K562 (cell line): ENCODE measurements around the gene USP12. TPM values are rescaled to one million over a fixed set of nuclear protein-coding genes. Genes with fewer than 3 reads are reported as not detected.

Experiments
- ADNP ChIP-seq: fragments of 200-800 bp; sonication (Bioruptor generic); IDR thresholded peaks from 2 replicates; pipeline ENCODE4 v1.6.1; 2016; ENCODE audit warnings: missing genetic modification characterization, missing compliant biosample characterization
- ARID3B ChIP-seq: fragments of 250-450 bp; sonication (Bioruptor Pico); IDR thresholded peaks from 2 replicates; pipeline ENCODE4 v1.4.0; 2020; ENCODE audit warnings: borderline replicate concordance
- BMI1 ChIP-seq: fragments of 150-350 bp; IDR thresholded peaks from 2 replicates; pipeline ENCODE4 v1.6.1; 2014; ENCODE audit warnings: low read length
- CAMTA2 ChIP-seq: fragments of 250-450 bp; sonication (Bioruptor Pico); conservative IDR thresholded peaks from 2 replicates; pipeline ENCODE4 v1.5.1; 2022
- CBFA2T2 ChIP-seq: fragments of 450-650 bp; conservative IDR thresholded peaks from 2 replicates; pipeline ENCODE4 v1.6.1; 2017; ENCODE audit warnings: mild to moderate bottlenecking
- FOXO4 ChIP-seq: fragments of 450-650 bp; formaldehyde crosslinking; IDR thresholded peaks from 2 replicates; pipeline ENCODE4 v1.4.0; 2020; ENCODE audit warnings: mild to moderate bottlenecking, moderate library complexity
- HNRNPL ChIP-seq: fragments of 200-400 bp; formaldehyde crosslinking; IDR thresholded peaks from 2 replicates; pipeline ENCODE4 v1.6.1; 2017; ENCODE audit warnings: low read depth, mild to moderate bottlenecking, low read length
- KHSRP ChIP-seq: fragments of 450-650 bp; IDR thresholded peaks from 2 replicates; pipeline ENCODE4 v1.6.1; 2017
- MTA2 ChIP-seq: fragments of 450-650 bp; IDR thresholded peaks from 2 replicates; pipeline ENCODE4 v1.6.1; 2016; ENCODE audit warnings: low read depth
- NR2C2 ChIP-seq, 2 experiments: fragments of 200-800 bp in 1 of 2; sonication (Bioruptor generic) in 1 of 2; sonication (generic) in 1 of 2; formaldehyde crosslinking in 1 of 2; IDR thresholded peaks; 2 replicates each; pipeline versions ENCODE4 v1.6.1 to v1.8.0; 2016 to 2022; ENCODE audit warnings: mild to moderate bottlenecking in 1 of 2, missing compliant biosample characterization in 1 of 2, missing genetic modification characterization in 1 of 2, missing genetic modification reagents in 1 of 2
- RB1 ChIP-seq: fragments of 450-650 bp; IDR thresholded peaks from 2 replicates; pipeline ENCODE4 v1.6.1; 2017; ENCODE audit warnings: low read depth, mild to moderate bottlenecking
- RBBP5 ChIP-seq: fragments of 200-600 bp; sonication (generic); IDR thresholded peaks from 2 replicates; pipeline ENCODE4 v1.6.1; 2012; ENCODE audit warnings: borderline replicate concordance, mild to moderate bottlenecking, low read length, control low read depth, inconsistent platforms; ENCODE audit not compliant: insufficient read depth, poor library complexity, severe bottlenecking
- SLC30A9 ChIP-seq: fragments of 250-450 bp; sonication (Bioruptor Pico); IDR thresholded peaks from 2 replicates; pipeline ENCODE4 v1.8.0; 2022; ENCODE audit warnings: mild to moderate bottlenecking, moderate library complexity
- SMAD1 ChIP-seq: fragments of 150-350 bp; IDR thresholded peaks from 2 replicates; pipeline ENCODE4 v1.6.1; 2014; ENCODE audit warnings: low read length, low read depth; ENCODE audit not compliant: partially characterized antibody
- TCF3 ChIP-seq: sonication (generic); formaldehyde crosslinking; IDR thresholded peaks from 2 replicates; pipeline ENCODE4 v1.4.0; 2020; ENCODE audit warnings: mild to moderate bottlenecking, missing genetic modification reagents
- THRA ChIP-seq: fragments of 450-650 bp; IDR thresholded peaks from 2 replicates; pipeline ENCODE4 v1.6.1; 2017; ENCODE audit warnings: mild to moderate bottlenecking, moderate library complexity
- TSHZ1 ChIP-seq: fragments of 250-450 bp; sonication (Bioruptor Pico); IDR thresholded peaks from 2 replicates; pipeline ENCODE4 v1.4.0; 2020; ENCODE audit warnings: mild to moderate bottlenecking, moderate library complexity
- WHSC1 ChIP-seq: IDR thresholded peaks from one replicate; pipeline ENCODE4 v1.6.1; 2012; ENCODE audit warnings: low read length, control low read depth, inconsistent platforms
- ZBTB12 ChIP-seq: fragments of 250-450 bp; sonication (Bioruptor Pico); IDR thresholded peaks from 2 replicates; pipeline ENCODE4 v1.4.0; 2020
- ZNF766 ChIP-seq: fragments of 200-800 bp; sonication (Bioruptor generic); conservative IDR thresholded peaks from 2 replicates; pipeline ENCODE4 v1.6.1; 2016; ENCODE audit warnings: missing genetic modification characterization, missing compliant biosample characterization
- polyA plus RNA-seq, 8 experiments: library from polyadenylated mRNA; depleted of rRNA in 4 of 8; stranded (reverse) in 5 of 8; unstranded in 3 of 8; fragments of >200 nt; fragmentation: Nextera tagmentation in 2 of 8; fragmentation: Illumina TruSeq in 1 of 8; extraction: Ambion mirVana in 2 of 8; extraction: Trizol in 1 of 8; gene quantifications; 2 replicates each; pipeline versions ENCODE4 v1.2.1 to v1.2.3, GENCODE V29; 2011 to 2014; ENCODE audit warnings: inconsistent platforms in 1 of 8, missing spikeins in 1 of 8
- total RNA-seq, 7 experiments: library from RNA; depleted of rRNA in 6 of 7; stranded (reverse); fragments of >200 nt in 6 of 7; fragmentation: Illumina TruSeq in 2 of 7; extraction: Trizol in 2 of 7; gene quantifications; 2 replicates each; pipeline versions ENCODE4 v1.2.1 to v1.2.3, GENCODE V29; 2011 to 2021; ENCODE audit warnings: low replicate concordance in 1 of 7

The USP12 gene
- total and polyA plus RNA-seq, 9 of the 15 experiments (the other 6 are each of a cell fraction or from before 2014, with no cell fraction given) = 1.8 to 20.5 (median 13.3) TPM

- TF ChIP-seq NR2C2 (CRISPR knock-in tag; IDR thresholded peaks at IDR 0.05) (no peak), NR2C2 (tag; IDR thresholded peaks at IDR 0.05) (no peak), MTA2 (peak; percentile 35), ADNP (tag) (no peak), WHSC1 (no peak), TCF3 (CRISPR knock-in tag) (peak; percentile 62), BMI1 (no peak), HNRNPL (no peak), ZBTB12 (no peak), KHSRP (no peak), CBFA2T2 (peak; percentile 55), SMAD1 (no peak), RBBP5 (peak; percentile 59), CAMTA2 (no peak), ZNF766 (CRISPR knock-in tag) (peak; percentile 78), THRA (no peak), FOXO4 (CRISPR knock-in tag) (no peak), SLC30A9 (CRISPR knock-in tag) (no peak), RB1 (no peak), TSHZ1 (no peak), ARID3B (CRISPR knock-in tag) (no peak)
Observed at GRCh38 chr13:27022571-27023311, 148.9 kb downstream of the USP12 start (continued).
